Naive thymus-derived CD8-positive, alpha-beta T cell (primary cell): ENCODE measurements around the gene STK10. TPM values are rescaled to one million over a fixed set of nuclear protein-coding genes. Genes with fewer than 3 reads are reported as not detected.
A peak's percentile ranks its signal among the peaks of the same experiment; 100 is the strongest.

ENCODE experiments used
- ATAC-seq, 2 donors: fragments of 150-1000 bp; cut with Tn5 transposase in 1 of 2; sonication (Bioruptor Pico), chemical (Tn5 transposase) in 1 of 2; 1 replicate in 1 of 2; 2 replicates in 1 of 2; pipeline ENCODE4 v1.10.0; 2021; ENCODE audit warnings: mild to moderate bottlenecking in 2 of 2, moderate library complexity in 2 of 2
- POLR2A ChIA-PET: fragments of 350-600 bp; sonication (Branson Sonifier 250); formaldehyde crosslinking; loops from one replicate; lab custom pipeline; 2021; ENCODE audit warnings: antibody characterized with exemption; lab: Charles Lee
- DNase-seq, 10 donors: peaks; one replicate each; pipeline versions ENCODE4 v3.0.0 to v3.0.0-alpha.2; 2020 to 2022
- H3K27ac Mint-ChIP-seq, 10 donors: one replicate each; pipeline ENCODE4 v1.8.0; 2020 to 2022; ENCODE audit warnings: mild to moderate bottlenecking in 10 of 10, mixed read lengths in 10 of 10, moderate library complexity in 4 of 10, inconsistent platforms in 1 of 10
- H3K27me3 Mint-ChIP-seq, 5 donors: one replicate each; pipeline ENCODE4 v1.8.0; 2021 to 2022; ENCODE audit warnings: mixed read lengths in 5 of 5
- H3K36me3 Mint-ChIP-seq, 3 donors: one replicate each; pipeline ENCODE4 v1.8.0; 2020 to 2022; ENCODE audit warnings: mixed read lengths in 3 of 3, mild to moderate bottlenecking in 2 of 3, inconsistent platforms in 1 of 3
- H3K4me1 Mint-ChIP-seq, 4 donors: one replicate each; pipeline ENCODE4 v1.8.0; 2021 to 2022; ENCODE audit warnings: mixed read lengths in 4 of 4
- H3K4me3 Mint-ChIP-seq, 10 donors: one replicate each; pipeline ENCODE4 v1.8.0; 2020 to 2022; ENCODE audit warnings: mild to moderate bottlenecking in 10 of 10, mixed read lengths in 10 of 10, moderate library complexity in 6 of 10, inconsistent platforms in 1 of 10
- H3K9me3 Mint-ChIP-seq, 9 donors: one replicate each; pipeline ENCODE4 v1.8.0; 2020 to 2022; ENCODE audit warnings: mixed read lengths in 9 of 9, mild to moderate bottlenecking in 3 of 9, inconsistent platforms in 1 of 9, moderate library complexity in 1 of 9
- polyA plus RNA-seq, 3 donors: library from polyadenylated mRNA; unstranded; fragments of 300-500 nt; fragmentation: Illumina TruSeq; gene quantifications; one replicate each; pipeline ENCODE4 v1.2.3, GENCODE V29; 2021
- total RNA-seq, 8 experiments: library from RNA in 2 of 8; stranded (reverse) in 2 of 8; gene quantifications; one replicate each; pipeline ENCODE4 v1.2.3 and lab custom pipeline; 2021 to 2026

Gene STK10
- total and polyA plus RNA-seq, 5 experiments from 2014 or later, result 44.6 to 360 (median 128) TPM

DNA sequence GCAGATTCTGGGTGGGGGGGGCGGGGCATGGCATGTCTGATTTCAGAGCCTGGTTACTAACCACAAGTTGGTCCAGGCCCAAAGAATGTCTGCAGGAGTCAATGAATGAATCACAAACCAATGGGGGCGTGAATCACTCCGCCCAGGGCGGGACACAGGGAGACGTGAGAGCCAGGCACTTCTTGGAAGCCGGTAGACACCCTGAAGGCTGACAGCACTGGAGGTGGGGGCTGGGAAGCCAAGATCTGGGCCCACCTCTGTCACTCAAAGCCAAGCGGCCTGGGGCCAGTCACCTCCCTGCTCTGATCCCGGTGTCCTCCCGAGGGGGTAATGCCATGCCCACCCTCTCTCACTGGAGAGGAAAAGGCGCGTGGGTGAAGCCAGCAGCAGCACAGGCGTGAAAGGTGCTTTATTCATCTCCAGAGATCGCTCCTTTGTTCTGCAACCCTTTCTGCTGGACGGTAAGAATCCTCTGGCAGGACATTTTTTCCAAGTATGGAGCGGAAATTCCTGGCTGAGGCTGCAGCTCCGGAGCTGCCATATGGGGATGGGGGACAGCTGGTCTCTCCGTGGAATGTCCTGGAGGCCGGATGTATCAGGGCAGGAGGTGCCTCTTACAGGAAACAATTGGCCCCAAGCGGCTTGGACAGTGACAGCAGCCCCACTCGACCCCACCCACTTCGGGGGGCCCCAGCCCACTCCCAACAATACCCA lies 85.0 kb downstream of the STK10 start:
- peaks cover 21 to 49% (median 31%) of the 10 kb centered on the region in 4 donors for H3K4me1 Mint-ChIP-seq
- no peak for DNase-seq
- no peak for ATAC-seq
- peak overlapping the region in 2 of 10 donors; percentile 41 to 59 for H3K27ac Mint-ChIP-seq
- H3K9me3 Mint-ChIP-seq, result no peaks in the 10 kb centered on the region
- H3K27me3 Mint-ChIP-seq, result no peaks in the 10 kb centered on the region
- H3K4me3 Mint-ChIP-seq, result no peak overlapping the region
- peaks cover 0 to 80% (median 9%) of the 10 kb centered on the region in 3 donors for H3K36me3 Mint-ChIP-seq
- POLR2A ChIA-PET, result interaction anchor here (1.2 to 18.3 kb wide), 3 partner anchors 37 to 86 kb away, joined by 3 to 359 read pairs (median 4); partner anchors contain the start of gene STK10

DNA sequence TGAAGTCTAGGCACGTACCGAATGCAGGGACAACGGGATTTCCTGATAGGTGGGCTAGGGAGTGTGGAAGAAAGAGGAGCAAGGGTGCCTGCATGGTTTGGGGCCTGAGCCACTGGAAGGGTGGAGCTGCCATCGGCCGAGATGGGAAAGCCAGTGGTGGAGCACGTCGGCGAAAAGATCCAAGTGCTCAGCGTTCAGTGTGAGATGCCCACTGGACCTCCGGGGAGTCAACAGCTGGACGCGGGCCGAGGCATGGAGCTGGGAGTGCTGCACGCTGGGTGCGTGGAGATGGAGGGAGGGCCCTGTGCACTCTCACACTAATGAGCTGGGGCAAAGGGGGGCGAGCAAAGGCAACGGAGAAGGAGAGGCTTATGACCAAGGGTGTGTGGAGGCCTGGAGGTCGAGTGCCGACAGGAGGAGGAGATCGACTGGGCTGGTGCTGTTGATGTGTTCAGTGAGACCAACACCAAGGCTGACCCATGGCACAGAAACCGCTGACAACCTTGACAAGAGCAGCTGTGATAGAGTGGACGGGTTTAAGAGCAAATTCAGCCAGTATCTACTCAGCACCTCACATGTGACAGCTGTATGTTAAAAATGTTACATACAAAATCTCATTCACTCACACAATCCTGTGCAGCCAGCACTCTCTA lies 85.7 kb downstream of the STK10 start:
- DNase-seq, result no peak
- peak overlapping the region in 6 of 10 donors; percentile 18 to 74 (median 66) for H3K27ac Mint-ChIP-seq
- H3K27me3 Mint-ChIP-seq, result no peaks in the 10 kb centered on the region
- POLR2A ChIA-PET, result interaction anchor here (1.2 to 1.4 kb wide), 3 partner anchors 9 to 87 kb away, joined by 3 to 4 read pairs (median 3); no protein-coding TSS in a partner anchor
- H3K9me3 Mint-ChIP-seq, result no peaks in the 10 kb centered on the region
- H3K4me3 Mint-ChIP-seq, result no peak overlapping the region
- H3K4me1 Mint-ChIP-seq, result peaks cover 15 to 49% (median 33%) of the 10 kb centered on the region in 4 donors
- peaks cover 0 to 87% (median 9%) of the 10 kb centered on the region in 3 donors for H3K36me3 Mint-ChIP-seq
- no peak for ATAC-seq

DNA sequence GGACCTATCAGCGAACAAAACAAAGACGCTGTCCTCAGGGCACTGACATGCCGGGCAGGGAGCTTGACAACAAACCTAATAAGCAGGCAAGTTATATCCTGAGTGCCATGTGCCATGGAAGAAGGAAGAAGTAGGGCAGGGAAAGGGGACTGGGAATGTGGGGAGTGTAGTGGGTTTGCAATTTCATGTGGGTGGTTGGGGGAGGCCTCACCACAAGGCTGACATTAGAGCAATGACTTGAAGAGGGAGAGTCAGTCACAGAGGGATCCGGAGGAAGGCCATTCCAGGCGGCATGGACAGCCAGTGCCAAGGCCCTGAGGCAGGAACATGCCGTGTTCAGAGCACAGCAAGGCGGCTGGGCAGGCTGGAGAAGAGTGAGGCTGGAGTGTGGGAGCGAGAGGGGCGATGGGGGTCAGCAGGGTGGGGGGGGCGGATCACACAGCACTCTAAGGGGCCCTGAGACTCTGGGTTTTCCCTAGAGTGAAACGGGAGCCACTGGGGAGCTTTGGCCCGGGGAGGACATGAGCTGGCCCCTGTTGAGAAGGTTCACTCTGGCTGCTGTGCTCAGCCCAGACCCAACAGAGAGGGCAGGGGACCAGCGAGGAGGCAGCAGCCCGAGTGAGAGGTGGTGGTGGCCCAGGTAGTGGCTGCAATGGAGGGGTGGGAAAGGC lies 86.3 kb downstream of the STK10 start:
- Mint-ChIP-seq H3K36me3 (peaks cover 0 to 88% (median 9%) of the 10 kb centered on the region in 3 donors), H3K27ac (peak overlapping the region in 5 of 10 donors; percentile 60 to 88 (median 74)), H3K4me1 (peaks cover 8 to 43% (median 29%) of the 10 kb centered on the region in 4 donors), H3K4me3 (no peak overlapping the region), H3K27me3 (no peaks in the 10 kb centered on the region), H3K9me3 (no peaks in the 10 kb centered on the region)
- POLR2A ChIA-PET, result interaction anchor here (0.6 to 1.4 kb wide), 4 partner anchors 10 to 95 kb away, joined by 3 to 6 read pairs (median 4); no protein-coding TSS in a partner anchor
- DNase-seq, result no peak
- ATAC-seq, result no peak

DNA sequence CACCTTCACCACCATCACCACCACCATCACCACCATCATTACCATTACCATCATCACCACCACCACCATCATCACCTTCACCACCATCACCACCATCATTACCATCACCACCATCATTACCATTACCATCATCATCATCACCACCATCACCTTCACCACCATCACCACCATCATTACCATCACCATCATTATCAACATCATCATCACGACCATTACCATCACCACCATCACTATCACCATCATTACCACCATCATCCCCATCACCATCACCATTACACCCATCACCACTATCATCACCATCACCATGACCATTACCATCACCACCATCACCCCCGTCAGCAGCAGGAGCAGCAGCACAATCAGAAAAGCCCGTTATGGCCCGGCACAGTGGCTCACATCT lies 89.1 kb downstream of the STK10 start:
- ATAC-seq (no peak), DNase-seq (no peak)
- H3K36me3 Mint-ChIP-seq, result peaks cover 0 to 91% (median 7%) of the 10 kb centered on the region in 3 donors
- peak overlapping the region in 7 of 10 donors; percentile 5 to 70 (median 67) for H3K27ac Mint-ChIP-seq
- POLR2A ChIA-PET, result no interaction called here
- no peaks in the 10 kb centered on the region for H3K27me3 Mint-ChIP-seq
- peaks cover 4 to 33% (median 27%) of the 10 kb centered on the region in 4 donors for H3K4me1 Mint-ChIP-seq
- peak overlapping the region in 1 of 10 donors; percentile 3 for H3K4me3 Mint-ChIP-seq
- no peaks in the 10 kb centered on the region for H3K9me3 Mint-ChIP-seq

DNA sequence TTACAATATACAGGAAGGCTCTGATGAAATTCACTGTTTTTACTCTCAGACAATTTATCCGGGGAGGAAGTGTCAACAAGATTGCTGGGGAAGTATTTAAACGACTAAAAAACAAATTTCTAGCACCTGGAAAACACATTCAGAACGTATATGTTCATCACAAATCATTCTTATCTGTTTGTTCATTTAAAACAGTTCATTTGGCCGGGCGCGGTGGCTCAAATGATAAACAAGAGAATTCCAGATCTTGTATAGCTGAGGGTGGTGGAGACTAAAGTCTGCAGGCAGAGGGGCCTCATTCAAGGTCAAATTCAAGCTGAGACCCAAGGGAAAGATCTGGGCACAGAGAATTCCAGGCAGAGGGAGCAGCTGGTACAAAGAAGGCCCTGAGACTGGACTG lies 90.0 kb downstream of the STK10 start:
- Mint-ChIP-seq H3K36me3 (peaks cover 0 to 91% (median 10%) of the 10 kb centered on the region in 3 donors), H3K27ac (peak overlapping the region in 9 of 10 donors; percentile 15 to 76 (median 55)), H3K4me3 (peak overlapping the region in 1 of 10 donors; percentile 38), H3K27me3 (no peaks in the 10 kb centered on the region), H3K4me1 (peaks cover 4 to 33% (median 27%) of the 10 kb centered on the region in 4 donors), H3K9me3 (no peaks in the 10 kb centered on the region)
- POLR2A ChIA-PET, result interaction anchor here (0.6 kb wide), 1 partner anchor 62 kb away, joined by 3 read pairs; no protein-coding TSS in a partner anchor
- ATAC-seq, result no peak
- no peak for DNase-seq

DNA sequence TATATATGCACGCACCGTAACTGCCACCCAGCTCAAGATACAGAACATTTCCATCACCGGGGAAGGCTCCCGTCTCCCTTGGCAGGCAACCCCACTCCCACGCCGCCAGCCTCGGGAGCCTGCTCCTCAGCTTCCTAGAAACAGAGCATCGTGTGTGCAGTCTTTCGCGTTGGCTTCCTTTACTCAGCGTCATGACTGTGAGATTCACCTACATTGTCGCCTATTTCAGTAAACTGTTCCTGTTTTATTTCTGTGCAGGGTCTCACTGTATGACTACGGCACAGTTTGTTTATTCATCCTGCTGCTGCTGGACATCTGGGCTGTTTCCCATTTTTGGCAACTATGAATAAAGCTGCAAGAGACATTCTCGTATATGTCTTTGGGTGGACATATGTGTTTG lies 90.7 kb downstream of the STK10 start:
- Mint-ChIP-seq H3K27ac (peak overlapping the region in 3 of 10 donors; percentile 13 to 51 (median 46)), H3K4me3 (no peak overlapping the region), H3K9me3 (no peaks in the 10 kb centered on the region), H3K4me1 (peaks cover 4 to 31% (median 26%) of the 10 kb centered on the region in 4 donors), H3K36me3 (peaks cover 0 to 92% (median 10%) of the 10 kb centered on the region in 3 donors), H3K27me3 (no peaks in the 10 kb centered on the region)
- DNase-seq, result no peak
- no peak for ATAC-seq
- POLR2A ChIA-PET, result interaction anchor here (0.8 to 1.8 kb wide), 2 partner anchors 11 to 15 kb away, joined by 5 to 6 read pairs; no protein-coding TSS in a partner anchor

DNA sequence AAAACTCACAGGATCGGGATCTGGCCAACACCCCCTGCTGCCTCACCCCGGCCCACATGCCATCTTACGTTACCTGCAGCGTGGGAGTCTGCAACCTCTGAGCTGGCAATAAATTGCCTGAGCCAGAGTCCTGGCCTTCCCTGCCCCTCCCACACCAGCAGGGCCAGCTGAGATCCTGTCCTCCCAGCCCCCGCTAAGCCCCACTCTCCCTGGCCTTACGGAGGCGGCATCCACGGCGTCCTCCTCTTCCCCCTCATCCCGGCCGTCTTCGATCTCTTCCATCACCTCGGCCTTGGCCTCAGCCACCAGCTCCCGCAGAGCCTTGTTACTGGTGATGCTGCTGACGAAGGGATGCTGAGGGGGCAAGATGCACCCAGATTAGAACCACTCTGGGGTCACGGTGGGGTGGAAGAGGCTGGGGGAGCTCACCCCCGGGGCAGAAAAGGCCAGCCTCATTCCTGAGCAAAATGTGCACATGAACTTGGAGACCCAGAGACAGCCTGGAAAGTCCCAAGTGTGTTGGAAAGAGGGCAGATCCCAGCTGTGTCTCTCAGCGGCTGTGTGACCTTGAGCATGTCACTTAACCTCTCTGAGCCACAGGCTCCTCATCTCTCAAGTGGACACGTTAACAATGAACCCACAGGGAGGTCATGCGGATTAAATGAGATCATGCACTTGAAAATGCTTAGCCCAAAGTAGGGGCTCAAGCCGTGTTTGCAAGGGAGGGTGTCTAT lies 91.7 kb downstream of the STK10 start:
- H3K36me3 Mint-ChIP-seq, result peaks cover 0 to 88% (median 7%) of the 10 kb centered on the region in 3 donors
- peak overlapping the region in 3 of 10 donors; percentile 20 to 52 (median 25) for H3K27ac Mint-ChIP-seq
- POLR2A ChIA-PET, result interaction anchor here (0.6 to 1.8 kb wide), 3 partner anchors 9 to 50 kb away, joined by 3 to 6 read pairs (median 4); no protein-coding TSS in a partner anchor
- no peaks in the 10 kb centered on the region for H3K27me3 Mint-ChIP-seq
- H3K4me3 Mint-ChIP-seq, result no peak overlapping the region
- H3K9me3 Mint-ChIP-seq, result no peaks in the 10 kb centered on the region
- DNase-seq (no peak), ATAC-seq (no peak)
- peaks cover 4 to 22% (median 17%) of the 10 kb centered on the region in 4 donors for H3K4me1 Mint-ChIP-seq

DNA sequence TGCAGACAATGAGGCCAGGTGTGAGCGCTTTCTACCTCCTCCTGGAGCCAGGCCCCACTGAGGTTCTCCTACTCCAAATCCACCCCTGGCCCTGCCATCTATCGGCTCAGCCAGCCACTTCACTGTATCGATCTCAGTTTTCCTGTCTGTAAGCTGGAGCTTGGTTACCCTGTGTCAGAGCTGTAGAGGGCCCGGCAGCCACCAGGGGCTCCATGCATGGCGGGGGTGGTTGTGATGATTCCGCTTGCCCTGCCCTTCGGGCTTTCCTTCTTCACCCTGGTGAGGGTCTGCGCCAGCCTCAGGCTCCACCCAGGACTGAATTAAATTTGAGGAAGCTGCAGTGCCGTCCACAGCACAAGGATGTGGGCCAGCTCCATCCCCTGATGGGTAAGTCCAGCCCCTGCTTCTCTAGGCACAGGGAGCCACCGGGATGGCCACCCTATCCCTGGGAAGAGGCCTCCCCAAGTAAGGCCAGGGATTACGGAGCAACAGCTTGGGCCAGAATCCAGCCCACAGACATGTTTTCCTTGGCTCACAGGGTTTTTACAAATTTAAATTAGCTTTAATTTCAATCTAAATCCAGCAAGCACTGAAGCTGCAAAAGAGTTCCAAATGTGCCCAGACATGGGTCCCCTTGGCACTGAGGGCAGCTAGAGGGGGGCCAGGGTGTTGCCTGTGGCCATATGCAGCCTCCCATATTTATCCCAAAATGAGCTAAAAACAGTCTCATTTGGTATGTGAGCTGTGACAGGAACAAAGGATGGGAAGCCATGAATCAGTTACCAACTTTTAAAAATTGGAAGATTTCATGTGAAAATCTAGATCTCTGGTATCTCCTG lies 92.4 kb downstream of the STK10 start:
- peaks cover 4 to 24% (median 17%) of the 10 kb centered on the region in 4 donors for H3K4me1 Mint-ChIP-seq
- H3K4me3 Mint-ChIP-seq, result no peak overlapping the region
- POLR2A ChIA-PET, result interaction anchor here (0.7 to 1.8 kb wide), 4 partner anchors 11 to 41 kb away, joined by 3 to 6 read pairs (median 3); no protein-coding TSS in a partner anchor
- ATAC-seq (no peak), DNase-seq (no peak)
- no peaks in the 10 kb centered on the region for H3K9me3 Mint-ChIP-seq
- peak overlapping the region in 6 of 10 donors; percentile 19 to 75 (median 50) for H3K27ac Mint-ChIP-seq
- peaks cover 0 to 86% (median 6%) of the 10 kb centered on the region in 3 donors for H3K36me3 Mint-ChIP-seq
- H3K27me3 Mint-ChIP-seq, result no peaks in the 10 kb centered on the region

DNA sequence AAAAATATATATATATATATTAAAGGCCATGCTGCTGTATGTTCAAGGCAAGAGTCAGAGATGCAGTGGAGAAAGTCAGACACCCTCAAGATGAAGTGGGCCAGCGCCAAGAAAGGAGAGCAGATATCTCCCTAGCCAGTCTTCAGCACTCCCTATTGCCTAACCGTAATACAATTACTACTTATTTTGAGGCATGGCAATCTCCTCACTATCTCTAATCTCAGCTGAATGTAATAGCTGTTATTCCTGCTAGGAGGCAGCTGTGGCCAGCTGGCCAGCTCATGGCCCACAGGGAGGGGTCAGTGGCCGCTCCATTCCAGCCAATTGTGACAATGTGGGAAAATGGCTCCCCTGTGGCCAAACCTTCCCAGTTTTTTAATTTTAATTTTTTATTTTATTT lies 94.1 kb downstream of the STK10 start:
- POLR2A ChIA-PET, result no interaction called here
- DNase-seq, result no peak
- H3K36me3 Mint-ChIP-seq, result peaks cover 0 to 90% (median 6%) of the 10 kb centered on the region in 3 donors
- H3K27me3 Mint-ChIP-seq, result no peaks in the 10 kb centered on the region
- H3K4me1 Mint-ChIP-seq, result peaks cover 3 to 27% (median 19%) of the 10 kb centered on the region in 4 donors
- no peak for ATAC-seq
- H3K9me3 Mint-ChIP-seq, result no peaks in the 10 kb centered on the region
- peak overlapping the region in 1 of 10 donors; percentile 47 for H3K27ac Mint-ChIP-seq
- no peak overlapping the region for H3K4me3 Mint-ChIP-seq

DNA sequence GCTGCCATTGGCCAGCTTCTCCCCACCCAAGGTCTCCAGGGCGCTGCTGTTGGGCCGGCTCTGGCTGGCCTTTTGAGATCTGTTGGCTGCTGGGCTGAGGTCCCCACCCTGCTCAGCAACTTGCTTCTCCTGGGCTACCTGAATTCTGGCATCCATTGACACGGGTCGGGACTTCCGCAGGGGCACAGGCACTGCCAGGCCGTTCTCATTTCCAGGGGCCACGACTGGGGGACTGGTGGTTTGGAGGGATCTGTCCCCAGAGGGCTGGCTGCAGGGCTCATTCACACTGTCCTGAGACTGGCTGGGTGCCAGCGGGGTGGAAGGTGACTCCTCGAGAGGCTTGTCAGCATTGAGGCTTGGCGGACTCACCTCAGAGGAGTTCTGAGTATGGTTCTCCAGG lies 94.5 kb downstream of the STK10 start:
- DNase-seq (no peak), ATAC-seq (no peak)
- Mint-ChIP-seq H3K27me3 (no peaks in the 10 kb centered on the region), H3K27ac (peak overlapping the region in 1 of 10 donors; percentile 47), H3K9me3 (no peaks in the 10 kb centered on the region), H3K36me3 (peaks cover 0 to 90% (median 5%) of the 10 kb centered on the region in 3 donors), H3K4me1 (peaks cover 0 to 25% (median 16%) of the 10 kb centered on the region in 4 donors), H3K4me3 (no peak overlapping the region)
- POLR2A ChIA-PET, result no interaction called here
